HUES48 (cell line): ENCODE data around the gene EFEMP1.
"Not testable (repeated sequence)": the region's sequence is repeated elsewhere in the genome, so short reads cannot be mapped to it uniquely, and the experiment has no call there.

Experiments used
- H3K27ac ChIP-seq: one replicate; pipeline ENCODE4 v1.7.0; 2013; ENCODE audit warnings: low read depth, low read length, inconsistent platforms
- H3K27me3 ChIP-seq: 2 replicates; pipeline ENCODE4 v1.6.1; 2013; ENCODE audit warnings: mild to moderate bottlenecking, low read length; ENCODE audit not compliant: control insufficient read depth, insufficient read depth
- H3K36me3 ChIP-seq: 2 replicates; pipeline ENCODE4 v1.6.1; 2013; ENCODE audit warnings: low read length; ENCODE audit not compliant: control insufficient read depth, insufficient read depth
- H3K4me1 ChIP-seq: 2 replicates; pipeline ENCODE4 v1.6.1; 2013; ENCODE audit warnings: mild to moderate bottlenecking, low read length; ENCODE audit not compliant: control insufficient read depth, insufficient read depth
- H3K4me3 ChIP-seq: 2 replicates; pipeline ENCODE4 v1.5.1; 2013; ENCODE audit warnings: mild to moderate bottlenecking, low read depth, low read length
- H3K9ac ChIP-seq: 2 replicates; pipeline ENCODE4 v1.6.1; 2013; ENCODE audit warnings: mild to moderate bottlenecking, low read depth, low read length, moderate library complexity
- H3K9me3 ChIP-seq: 2 replicates; pipeline ENCODE4 v1.6.1; 2013; ENCODE audit warnings: low read length; ENCODE audit not compliant: control insufficient read depth, insufficient read depth

The EFEMP1 gene

DNA sequence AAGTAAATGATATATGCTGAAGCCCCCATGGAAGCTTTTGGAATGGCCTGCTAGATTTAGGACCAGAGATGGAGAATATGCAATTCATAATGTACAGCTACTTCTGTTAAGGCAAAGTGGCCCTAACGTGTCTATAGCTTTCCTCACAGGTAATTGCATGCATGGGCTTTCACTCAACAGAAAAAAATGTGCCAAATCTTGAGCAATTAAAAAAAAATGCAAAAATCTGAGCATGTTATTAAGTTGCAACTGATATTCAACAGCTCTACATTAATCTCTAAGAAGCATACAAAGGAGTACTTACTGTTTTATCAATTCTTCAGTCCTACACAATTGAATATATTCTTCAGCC is 79.6 kb downstream of the EFEMP1 start:
- no peaks in the 10 kb centered on the region for H3K27me3 ChIP-seq
- H3K4me3 ChIP-seq = no peak overlapping the region
- no peak overlapping the region for H3K9ac ChIP-seq
- H3K9me3 ChIP-seq = peaks cover 4% of the 10 kb centered on the region
- H3K27ac ChIP-seq = no peak overlapping the region
- H3K36me3 ChIP-seq = no peaks in the 10 kb centered on the region
- peaks cover 14% of the 10 kb centered on the region for H3K4me1 ChIP-seq

GRCh38 chr2:55843096-55843993 is 80.2 kb downstream of the EFEMP1 start:
- Histone ChIP-seq H3K4me1 (peaks cover 18% of the 10 kb centered on the region), H3K27me3 (no peaks in the 10 kb centered on the region), H3K36me3 (no peaks in the 10 kb centered on the region), H3K9ac (no peak overlapping the region), H3K27ac (no peak overlapping the region), H3K4me3 (no peak overlapping the region), H3K9me3 (peaks cover 4% of the 10 kb centered on the region)

DNA sequence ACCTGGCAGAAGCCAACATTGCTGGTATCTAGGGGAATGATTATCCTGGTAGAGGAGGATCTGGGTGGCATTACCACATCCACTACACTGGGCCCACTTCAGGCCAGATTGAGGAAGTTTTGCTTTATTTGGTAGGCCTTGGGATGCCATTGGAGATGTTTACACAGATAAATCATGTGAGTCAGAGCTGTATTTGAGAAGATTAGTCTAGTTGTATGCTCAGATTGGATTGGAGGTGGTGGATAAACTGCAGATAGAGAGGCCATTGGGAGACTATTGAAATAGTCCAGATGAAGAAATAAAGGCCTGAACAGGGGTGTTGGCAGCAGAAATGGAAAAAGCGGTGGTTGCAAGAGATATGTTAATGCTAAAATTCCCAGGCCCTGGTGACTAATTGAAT is 81.5 kb downstream of the EFEMP1 start:
- H3K27me3 ChIP-seq = no peaks in the 10 kb centered on the region
- H3K4me1 ChIP-seq = peaks cover 22% of the 10 kb centered on the region
- no peak overlapping the region for H3K9ac ChIP-seq
- peaks cover 4% of the 10 kb centered on the region for H3K9me3 ChIP-seq
- H3K27ac ChIP-seq = no peak overlapping the region
- H3K36me3 ChIP-seq = no peaks in the 10 kb centered on the region
- H3K4me3 ChIP-seq = no peak overlapping the region

- H3K4me1 ChIP-seq = peaks cover 26% of the 10 kb centered on the region
- H3K9ac ChIP-seq = no peak overlapping the region
- H3K36me3 ChIP-seq = no peaks in the 10 kb centered on the region
- H3K4me3 ChIP-seq = no peak overlapping the region
- no peak overlapping the region for H3K27ac ChIP-seq
- H3K9me3 ChIP-seq = no peaks in the 10 kb centered on the region
- no peaks in the 10 kb centered on the region for H3K27me3 ChIP-seq
These were observed 83.1 kb downstream of the EFEMP1 start for GRCh38 chr2:55840460-55840859.

GRCh38 chr2:55839182-55839819 is 84.3 kb downstream of the EFEMP1 start:
- H3K36me3 ChIP-seq = no peaks in the 10 kb centered on the region
- no peak overlapping the region; the same call in 1 of the 2 replicates for H3K9ac ChIP-seq
- H3K27me3 ChIP-seq = no peaks in the 10 kb centered on the region
- peak overlapping the region; percentile 54 for H3K27ac ChIP-seq
- H3K9me3 ChIP-seq = no peaks in the 10 kb centered on the region
- H3K4me3 ChIP-seq = peak overlapping the region; percentile 43; the same call in 1 of the 2 replicates
- peaks cover 26% of the 10 kb centered on the region for H3K4me1 ChIP-seq

DNA sequence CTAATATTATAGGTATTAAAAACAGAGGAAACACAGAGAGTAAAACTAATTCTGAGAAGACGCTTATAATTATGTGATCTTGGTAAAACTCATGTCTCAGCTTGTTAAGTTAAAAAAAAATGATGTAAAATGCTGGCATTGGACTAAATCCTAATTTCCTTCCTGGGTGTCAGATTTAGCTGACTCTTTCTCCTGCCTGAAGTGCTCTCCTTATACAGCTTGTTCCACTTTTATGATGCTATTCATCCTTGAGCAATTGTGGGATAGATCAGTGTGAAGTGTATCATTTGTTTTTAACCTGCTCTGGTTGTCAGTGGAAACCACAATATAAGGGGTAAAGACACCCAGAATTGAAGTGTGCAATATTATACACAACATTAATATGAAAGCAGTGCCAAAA is 84.9 kb downstream of the EFEMP1 start:
- no peak overlapping the region for H3K9ac ChIP-seq
- no peaks in the 10 kb centered on the region for H3K9me3 ChIP-seq
- H3K4me1 ChIP-seq = peaks cover 26% of the 10 kb centered on the region
- no peak overlapping the region for H3K4me3 ChIP-seq
- H3K36me3 ChIP-seq = no peaks in the 10 kb centered on the region
- H3K27ac ChIP-seq = peak overlapping the region; percentile 10
- no peaks in the 10 kb centered on the region for H3K27me3 ChIP-seq

DNA sequence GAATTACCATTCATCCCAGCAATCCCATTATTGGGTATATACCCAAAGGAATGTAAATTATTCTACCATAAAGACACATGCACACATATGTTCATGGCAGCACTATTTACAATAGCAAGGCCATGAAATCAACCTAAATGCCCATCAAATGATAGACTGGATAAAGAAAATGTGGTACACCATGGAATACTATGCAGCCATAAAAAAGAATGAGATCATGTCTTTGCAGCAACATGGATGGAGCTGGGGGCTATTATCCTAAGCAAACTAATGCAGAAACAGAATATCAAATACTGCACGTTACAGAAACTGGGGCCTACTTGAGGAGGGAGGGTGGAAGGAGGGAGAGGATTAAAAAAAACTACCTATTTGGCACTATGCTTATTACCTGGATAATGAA is 85.5 kb downstream of the EFEMP1 start:
- H3K4me1 ChIP-seq = peaks cover 26% of the 10 kb centered on the region
- H3K9me3 ChIP-seq, H3K9ac ChIP-seq, H3K36me3 ChIP-seq, H3K27me3 ChIP-seq, H3K4me3 ChIP-seq, H3K27ac ChIP-seq: not testable (repeated sequence)

GRCh38 chr2:55837073-55837472 is 86.5 kb downstream of the EFEMP1 start:
- Histone ChIP-seq H3K36me3 (no peaks in the 10 kb centered on the region), H3K27me3 (no peaks in the 10 kb centered on the region), H3K27ac (peak overlapping the region; percentile 51), H3K4me3 (no peak overlapping the region), H3K9ac (no peak overlapping the region), H3K9me3 (no peaks in the 10 kb centered on the region), H3K4me1 (peaks cover 26% of the 10 kb centered on the region)

DNA sequence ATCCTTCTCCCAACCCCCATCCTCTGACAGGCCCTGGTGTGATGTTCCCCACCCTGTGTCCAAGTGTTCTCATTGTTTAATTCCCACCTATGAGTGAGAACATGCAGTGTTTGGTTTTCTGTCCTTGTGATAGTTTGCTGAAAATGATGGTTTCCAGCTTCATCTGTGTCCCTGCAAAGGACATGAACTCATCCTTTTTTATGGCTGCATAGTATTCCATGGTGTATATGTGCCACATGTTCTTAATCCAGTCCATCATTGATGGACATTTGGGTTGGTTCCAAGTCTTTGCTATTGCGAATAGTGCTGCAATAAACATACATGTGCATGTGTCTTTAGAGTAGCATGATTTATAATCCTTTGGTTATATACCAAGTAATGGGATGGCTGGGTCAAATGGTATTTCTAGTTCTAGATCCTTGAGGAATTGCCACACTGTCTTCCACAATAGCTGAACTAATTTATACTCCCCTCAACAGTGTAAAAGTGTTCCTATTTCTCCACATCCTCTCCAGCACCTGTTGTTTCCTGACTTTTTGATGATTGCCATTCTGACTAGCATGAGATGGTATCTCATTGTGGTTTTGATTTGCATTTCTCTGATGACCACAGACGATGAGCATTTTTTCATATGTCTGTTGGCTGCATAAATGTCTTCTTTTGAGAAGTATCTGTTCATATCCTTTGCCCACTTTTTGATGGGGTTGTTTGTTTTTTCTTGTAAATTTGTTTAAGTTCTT is 91.7 kb downstream of the EFEMP1 start:
- not testable (repeated sequence) for H3K4me3 ChIP-seq, H3K27me3 ChIP-seq, H3K9ac ChIP-seq, H3K4me1 ChIP-seq, H3K27ac ChIP-seq, H3K9me3 ChIP-seq, H3K36me3 ChIP-seq

- H3K27ac ChIP-seq = no peak overlapping the region
- no peaks in the 10 kb centered on the region for H3K9me3 ChIP-seq
- no peaks in the 10 kb centered on the region for H3K36me3 ChIP-seq
- peaks cover 5% of the 10 kb centered on the region; the same call in 1 of the 2 replicates for H3K4me1 ChIP-seq
- no peaks in the 10 kb centered on the region for H3K27me3 ChIP-seq
- H3K9ac ChIP-seq = no peak overlapping the region
- no peak overlapping the region for H3K4me3 ChIP-seq
These were observed 95.7 kb downstream of the EFEMP1 start for GRCh38 chr2:55827855-55828254.

GRCh38 chr2:55827428-55827827 is 96.2 kb downstream of the EFEMP1 start:
- not testable (repeated sequence) for H3K4me3 ChIP-seq, H3K9me3 ChIP-seq, H3K27me3 ChIP-seq, H3K27ac ChIP-seq, H3K9ac ChIP-seq, H3K4me1 ChIP-seq, H3K36me3 ChIP-seq
